A673 (cell line): ENCODE data around the gene KIF24. TPM values are rescaled to one million over a fixed set of nuclear protein-coding genes. Genes with fewer than 3 reads are reported as not detected.
"Not testable (repeated sequence)": the region's sequence is repeated elsewhere in the genome, so short reads cannot be mapped to it uniquely, and the experiment has no call there.

Source experiments
- BruUV-seq: library from RNA; stranded (reverse); fragments of 400-500 nt; replicated peaks from 2 replicates; lab custom pipeline; 2021; lab: Mats Ljungman, UMichigan
- CTCF ChIA-PET: fragments of 300-600 bp; sonication (Branson Sonifier 250); formaldehyde crosslinking; loops from one replicate; lab custom pipeline; 2022; ENCODE audit warnings: antibody characterized with exemption; lab: Charles Lee
- POLR2A ChIA-PET: fragments of 300-600 bp; sonication (Branson Sonifier 250); formaldehyde crosslinking; loops from one replicate; lab custom pipeline; 2022; ENCODE audit warnings: antibody characterized with exemption; ENCODE audit not compliant: low non-redundant PET; lab: Charles Lee
- DNase-seq: peaks from one replicate; pipeline ENCODE4 v3.0.0-alpha.2; 2015; ENCODE audit warnings: low spot score
- H3K27ac ChIP-seq: fragments of 200-600 bp; sonication (generic); 2 replicates; pipeline ENCODE4 v1.5.1; 2016; ENCODE audit warnings: mixed run types, low read depth, mild to moderate bottlenecking, mixed read lengths, antibody characterized with exemption, low read length; ENCODE audit not compliant: poor library complexity, severe bottlenecking
- H3K27me3 ChIP-seq: fragments of 200-600 bp; sonication (generic); replicated peaks from 2 replicates; pipeline ENCODE4 v1.6.1; 2017; ENCODE audit warnings: mixed run types, low read depth, mild to moderate bottlenecking, mixed read lengths, antibody characterized with exemption, low read length; ENCODE audit not compliant: insufficient read depth, poor library complexity
- H3K36me3 ChIP-seq: fragments of 200-600 bp; sonication (generic); 2 replicates; pipeline ENCODE4 v1.6.1; 2016; ENCODE audit warnings: mixed run types, mild to moderate bottlenecking, mixed read lengths, antibody characterized with exemption, low read length; ENCODE audit not compliant: insufficient read depth, poor library complexity, severe bottlenecking
- H3K4me1 ChIP-seq: fragments of 200-600 bp; sonication (generic); 2 replicates; pipeline ENCODE4 v1.6.1; 2017; ENCODE audit warnings: mixed run types, mild to moderate bottlenecking, mixed read lengths, antibody characterized with exemption, low read length; ENCODE audit not compliant: insufficient read depth, poor library complexity, severe bottlenecking
- H3K4me3 ChIP-seq: fragments of 200-600 bp; sonication (generic); 2 replicates; pipeline ENCODE4 v1.5.1; 2016; ENCODE audit warnings: low read depth, mixed run types, mild to moderate bottlenecking, mixed read lengths, low read length; ENCODE audit not compliant: poor library complexity, severe bottlenecking
- H3K9me3 ChIP-seq: fragments of 200-600 bp; sonication (generic); 2 replicates; pipeline ENCODE4 v1.6.1; 2016; ENCODE audit warnings: mixed run types, low read depth, mild to moderate bottlenecking, mixed read lengths, antibody characterized with exemption, low read length; ENCODE audit not compliant: poor library complexity, severe bottlenecking
- EZH2 ChIP-seq: fragments of 200-600 bp; sonication (generic); IDR thresholded peaks from 2 replicates; pipeline ENCODE4 v1.6.1; 2017; ENCODE audit warnings: borderline replicate concordance, low read depth, mild to moderate bottlenecking, mixed read lengths, antibody characterized with exemption, low read length; ENCODE audit not compliant: poor library complexity, severe bottlenecking
- intact Hi-C: fragments of 100-400 bp; cut with micrococcal nuclease; formaldehyde crosslinking; loops from one replicate; pipeline ENCODE4 v1.10.0; 2022; ENCODE audit not compliant: unreplicated experiment
- total RNA-seq: library from RNA; stranded (reverse); gene quantifications from 2 replicates; pipeline ENCODE4 v1.2.3, GENCODE V29; 2021
- TF ChIP-seq, protein P1 (sequence below): fragments of 300-800, 200-600 bp; sonication (generic); conservative IDR thresholded peaks from 2 replicates; pipeline ENCODE4 v1.5.1; 2017; ENCODE audit warnings: low read depth, mild to moderate bottlenecking, antibody characterized with exemption, low read length, moderate library complexity, mixed read lengths

The KIF24 gene
- total RNA-seq, 1 experiment from 2014 or later, result 11.6 TPM

DNA sequence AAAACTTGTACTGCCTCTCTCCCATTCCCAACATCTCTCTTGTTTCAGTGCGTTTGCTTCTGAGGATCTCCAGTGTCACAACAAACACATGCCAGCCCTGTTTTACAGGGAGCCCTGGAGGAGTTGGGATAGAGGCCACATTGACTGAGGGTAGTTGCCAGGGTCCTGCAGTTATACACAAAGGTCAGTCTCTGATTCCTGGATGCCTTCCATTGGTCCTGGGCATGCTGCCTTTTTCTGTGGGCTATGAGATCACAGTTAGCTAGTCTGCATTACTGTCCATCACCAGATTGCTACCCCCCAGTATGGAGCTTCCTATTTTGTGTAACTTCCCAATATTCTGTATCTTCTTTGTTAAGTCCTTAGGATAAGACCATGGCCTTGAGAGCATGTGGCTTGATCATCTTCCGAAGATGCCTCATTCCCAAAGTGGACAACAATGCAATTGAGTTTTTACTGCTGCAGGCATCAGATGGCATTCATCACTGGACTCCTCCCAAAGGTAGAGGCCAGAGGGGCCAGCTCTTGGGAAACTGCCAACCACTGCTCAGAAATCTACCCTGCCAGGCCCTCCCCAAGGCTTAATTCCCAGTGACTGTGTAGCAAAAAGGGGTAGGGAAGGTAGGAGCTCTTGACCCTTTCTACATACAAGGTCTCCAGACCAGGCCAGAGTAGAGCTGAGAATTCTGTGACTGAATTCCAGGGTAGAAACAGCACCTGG lies 9.8 kb upstream of the KIF24 start:
- no peaks in the 10 kb centered on the region for H3K27me3 ChIP-seq
- DNase-seq, result no peak
- no peaks in the 10 kb centered on the region for H3K9me3 ChIP-seq
- intact Hi-C loops, result no loop called here
- H3K4me1 ChIP-seq, result no peaks in the 10 kb centered on the region
- ChIA-PET POLR2A (no interaction called here), CTCF (no interaction called here)
- no peak overlapping the region for H3K4me3 ChIP-seq
- H3K36me3 ChIP-seq, result peaks cover 8% of the 10 kb centered on the region
- BruUV-seq, result no TSS peak
- TF ChIP-seq, protein P1, sequence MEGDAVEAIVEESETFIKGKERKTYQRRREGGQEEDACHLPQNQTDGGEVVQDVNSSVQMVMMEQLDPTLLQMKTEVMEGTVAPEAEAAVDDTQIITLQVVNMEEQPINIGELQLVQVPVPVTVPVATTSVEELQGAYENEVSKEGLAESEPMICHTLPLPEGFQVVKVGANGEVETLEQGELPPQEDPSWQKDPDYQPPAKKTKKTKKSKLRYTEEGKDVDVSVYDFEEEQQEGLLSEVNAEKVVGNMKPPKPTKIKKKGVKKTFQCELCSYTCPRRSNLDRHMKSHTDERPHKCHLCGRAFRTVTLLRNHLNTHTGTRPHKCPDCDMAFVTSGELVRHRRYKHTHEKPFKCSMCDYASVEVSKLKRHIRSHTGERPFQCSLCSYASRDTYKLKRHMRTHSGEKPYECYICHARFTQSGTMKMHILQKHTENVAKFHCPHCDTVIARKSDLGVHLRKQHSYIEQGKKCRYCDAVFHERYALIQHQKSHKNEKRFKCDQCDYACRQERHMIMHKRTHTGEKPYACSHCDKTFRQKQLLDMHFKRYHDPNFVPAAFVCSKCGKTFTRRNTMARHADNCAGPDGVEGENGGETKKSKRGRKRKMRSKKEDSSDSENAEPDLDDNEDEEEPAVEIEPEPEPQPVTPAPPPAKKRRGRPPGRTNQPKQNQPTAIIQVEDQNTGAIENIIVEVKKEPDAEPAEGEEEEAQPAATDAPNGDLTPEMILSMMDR, result no peak
- TF ChIP-seq EZH2, result no peak
- H3K27ac ChIP-seq, result no peak overlapping the region

DNA sequence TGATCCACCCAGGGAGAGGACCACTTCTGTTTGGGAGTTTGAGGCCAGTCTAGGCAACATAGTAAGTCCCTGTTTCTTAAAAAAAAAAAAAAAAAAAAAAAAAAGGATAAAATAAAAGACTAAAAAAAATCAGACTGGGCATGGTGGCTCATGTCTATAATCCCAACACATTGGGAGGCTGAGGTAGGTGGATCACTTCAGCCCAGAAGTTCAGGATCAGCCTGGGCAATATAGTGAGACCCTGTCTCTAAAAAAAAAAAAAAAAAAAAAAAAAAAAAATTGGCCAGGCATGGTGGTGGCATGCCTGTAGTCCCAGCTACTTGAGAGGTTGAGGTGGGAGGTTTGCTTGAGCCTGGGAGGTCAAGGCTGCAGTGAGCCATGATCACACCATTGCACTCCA lies 9.0 kb upstream of the KIF24 start:
- CTCF ChIA-PET, H3K9me3 ChIP-seq, H3K4me1 ChIP-seq, POLR2A ChIA-PET, H3K27me3 ChIP-seq, BruUV-seq, H3K27ac ChIP-seq, H3K4me3 ChIP-seq, intact Hi-C loops, DNase-seq, H3K36me3 ChIP-seq: not testable (repeated sequence)

DNA sequence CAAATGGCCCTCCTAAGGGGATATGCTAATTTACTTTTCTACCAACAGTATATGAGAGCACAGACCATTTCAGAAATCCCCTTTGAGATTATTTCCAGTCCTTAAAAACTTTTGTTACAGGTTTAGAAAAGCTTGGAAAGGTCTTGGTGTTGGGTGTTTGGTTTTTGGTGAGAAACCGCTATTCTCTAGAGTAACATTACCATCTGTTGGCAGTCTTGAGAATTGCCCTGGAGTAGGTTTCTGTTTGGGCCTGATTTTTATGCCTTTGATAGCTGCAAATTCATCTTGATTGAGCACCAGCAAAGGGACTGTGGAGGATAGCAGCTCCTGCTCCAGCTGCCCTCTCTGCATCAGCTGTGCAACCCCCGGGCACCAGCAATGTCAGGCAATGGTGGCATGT lies 8.3 kb upstream of the KIF24 start:
- Histone ChIP-seq H3K27ac (no peak overlapping the region), H3K9me3 (no peaks in the 10 kb centered on the region), H3K4me3 (no peak overlapping the region), H3K4me1 (peaks cover 2% of the 10 kb centered on the region), H3K27me3 (no peaks in the 10 kb centered on the region), H3K36me3 (peaks cover 8% of the 10 kb centered on the region)
- TF ChIP-seq EZH2, result no peak
- TF ChIP-seq, protein P1, result peak; percentile 30; the same call in 1 of the 2 replicates
- ChIA-PET CTCF (no interaction called here), POLR2A (no interaction called here)
- no peak for DNase-seq
- no TSS peak for BruUV-seq
- intact Hi-C loops, result no loop called here
